ENCODE data around the gene SLC38A10.

Gene SLC38A10

GRCh38 chr17:81200201-81200600, 94.9 kb downstream of the SLC38A10 start:
- DNase-seq: no peak

DNA sequence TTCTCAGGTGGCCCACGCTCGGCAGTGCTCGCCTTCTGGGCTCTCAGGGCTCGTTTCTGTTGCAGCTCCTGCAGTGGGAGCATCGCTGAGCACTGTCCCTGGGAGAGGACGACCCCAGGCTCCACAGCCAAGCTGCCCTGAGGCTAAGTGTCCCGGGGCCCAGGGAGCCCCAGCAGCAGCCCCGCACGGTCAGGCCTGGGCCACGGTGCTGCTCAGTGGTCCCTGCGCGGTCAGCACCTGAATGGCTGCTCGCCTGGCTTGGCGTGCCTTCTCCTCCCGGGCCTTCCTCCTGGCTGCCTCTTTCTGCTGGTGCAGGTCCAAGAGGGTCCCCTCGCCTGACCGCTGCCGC, 95.7 kb downstream of the SLC38A10 start:
- no peak for DNase-seq

DNA sequence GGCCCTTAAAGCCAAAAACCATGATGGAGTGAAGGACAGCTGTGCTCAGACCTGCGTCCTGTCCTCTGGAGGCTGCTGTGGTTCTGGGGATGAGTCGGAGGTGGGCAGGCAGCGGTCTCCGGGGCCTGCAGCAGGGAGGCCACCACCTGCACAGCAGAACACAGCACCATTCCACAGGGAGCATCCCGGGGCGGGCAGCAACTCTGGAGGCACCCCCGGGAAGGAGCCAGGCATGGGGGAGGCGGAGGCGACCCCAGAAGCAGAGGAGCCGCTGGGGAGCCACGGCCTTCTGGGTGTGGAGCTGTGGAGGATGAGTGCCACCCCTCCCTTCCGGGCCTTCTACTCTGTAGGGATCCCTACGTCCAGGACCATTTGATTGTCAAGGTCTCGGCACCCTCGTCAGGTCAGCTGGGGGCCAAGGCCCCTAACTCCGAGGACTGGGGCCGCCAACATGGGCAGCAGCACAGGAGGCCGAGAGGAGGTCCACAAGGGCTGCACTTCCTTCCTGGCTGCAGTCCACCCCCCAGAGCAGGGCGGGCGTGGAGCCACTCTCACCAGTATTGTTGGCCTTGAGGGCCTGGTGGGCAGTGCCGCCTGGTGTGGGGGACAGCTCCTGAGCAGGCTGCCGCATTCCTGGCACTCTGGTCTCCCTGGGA, 96.2 kb downstream of the SLC38A10 start:
- DNase-seq: no peak

DNA sequence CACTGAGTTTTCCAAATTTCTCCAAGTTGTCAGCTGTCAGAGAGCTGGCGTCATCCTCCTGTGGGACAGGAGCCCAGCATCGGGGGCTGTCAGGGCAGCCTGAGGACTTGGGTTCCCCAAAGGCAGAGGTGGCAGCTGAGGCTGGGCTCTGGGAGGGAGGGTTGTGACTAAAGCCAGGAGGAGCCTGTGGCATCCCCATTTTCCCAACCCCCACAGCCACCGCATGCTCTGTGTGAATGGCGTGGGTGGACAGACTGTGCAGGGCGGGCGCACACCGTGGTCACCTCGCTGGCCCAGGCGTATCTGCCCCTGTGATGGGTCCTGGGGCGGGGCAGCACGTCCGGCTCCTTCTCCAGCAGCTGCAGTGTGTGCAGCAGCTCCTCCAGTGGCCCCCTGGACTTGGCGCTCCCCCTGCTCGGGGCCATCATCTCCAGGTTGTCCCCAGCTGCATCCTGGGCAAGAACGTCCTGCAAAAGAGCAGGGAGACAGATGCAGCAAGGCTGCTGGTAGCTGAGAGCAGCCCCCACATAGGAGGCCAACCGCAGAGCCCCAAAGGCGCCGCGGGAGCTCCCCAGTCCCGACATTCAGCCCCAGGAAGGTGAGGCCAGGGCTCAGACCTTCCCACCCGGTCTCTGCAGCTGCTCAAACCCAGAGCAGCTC, 97.1 kb downstream of the SLC38A10 start:
- no peak for DNase-seq

GRCh38 chr17:81197409-81197795, 97.7 kb downstream of the SLC38A10 start:
- DNase-seq: no peak

GRCh38 chr17:81196505-81197408, 98.3 kb downstream of the SLC38A10 start:
- DNase-seq: no peak

DNA sequence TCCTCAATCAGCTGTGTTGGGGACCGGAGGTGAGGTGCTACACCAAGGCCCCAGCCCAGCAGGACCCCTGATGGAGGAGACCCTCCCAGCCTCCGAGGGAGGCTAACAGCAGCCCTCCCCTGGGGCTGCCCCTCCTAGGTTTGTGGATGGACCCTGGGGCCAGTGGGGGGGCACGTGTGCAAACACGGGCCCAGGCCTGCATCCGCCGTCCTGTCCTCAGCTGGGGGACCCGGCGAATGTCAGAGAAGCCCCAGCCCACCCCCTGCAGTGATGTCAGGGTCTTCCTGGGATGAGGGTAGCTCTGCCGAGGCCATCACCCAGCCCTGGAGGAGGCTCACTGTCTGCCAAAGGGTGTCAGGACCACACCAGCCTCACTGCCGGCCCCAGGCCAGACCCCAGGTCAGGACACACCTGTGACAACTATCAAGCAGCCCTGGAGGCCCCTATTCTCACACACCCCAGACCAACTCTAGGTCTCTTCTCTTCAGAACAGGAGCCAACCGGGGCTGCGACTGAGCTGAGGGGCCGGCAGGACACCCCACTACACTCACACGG, 99.1 kb downstream of the SLC38A10 start:
- DNase-seq: no peak
